ENCODE measurements around the gene CTRB2. TPM values are rescaled to one million over a fixed set of nuclear protein-coding genes. Genes with fewer than 3 reads are reported as not detected.

The CTRB2 gene
- total and polyA plus RNA-seq, 2 of the 8 experiments (the other 6 are each of a cell fraction or from before 2014, with no cell fraction given), result not detected

DNA sequence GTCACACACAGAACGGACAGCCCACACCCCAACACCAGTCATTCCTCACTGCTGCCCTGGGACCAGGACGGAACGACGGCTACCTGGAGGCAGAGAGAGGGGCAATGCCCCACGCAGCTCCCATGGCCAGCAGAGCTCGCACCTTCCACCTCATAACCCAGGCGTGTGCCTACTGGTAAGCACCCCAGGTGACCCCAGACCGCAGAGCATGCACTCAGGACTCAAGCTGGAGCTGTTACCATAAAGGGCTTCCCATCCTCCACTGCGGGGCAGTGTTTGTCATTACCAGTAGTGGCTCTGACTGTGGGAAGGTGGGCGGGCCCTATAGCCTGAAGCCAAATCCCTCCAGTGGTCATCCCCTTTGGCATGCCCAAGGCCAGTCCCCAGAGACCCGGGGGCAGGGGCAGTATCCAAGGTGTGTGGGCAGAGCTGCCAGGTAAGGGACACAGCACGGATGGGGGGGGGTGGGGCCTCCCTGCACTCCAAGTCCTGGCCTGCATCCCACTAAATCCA lies 49.2 kb upstream of the CTRB2 start:
- ChIA-PET CTCF (ENCODE audit: partially characterized antibody) (interaction anchor here (0.9 to 15.7 kb wide), 11 partner anchors 10 to 145 kb away, joined by 3 to 236 read pairs (median 4); no protein-coding TSS in a partner anchor), POLR2A (ENCODE audit: partially characterized antibody) (interaction anchor here (1.1 to 16.2 kb wide), 5 partner anchors 9 to 27 kb away, joined by 3 to 375 read pairs (median 6); no protein-coding TSS in a partner anchor)
- H3K27me3 ChIP-seq (replicated peaks in 1 of 4; ENCODE audit: control insufficient read depth in 3 of 4, extremely low read depth in 1 of 4, insufficient read depth in 3 of 4, low read length in 3 of 4), result no peaks in the 10 kb centered on the region; a peak in 1 of 7 replicates
- peak overlapping the region; percentile 19 to 53 for H3K4me2 ChIP-seq (ENCODE audit: insufficient read depth in 1 of 2, low read depth in 2 of 2, low read length in 2 of 2)
- peak overlapping the region; percentile 93 for H3K18ac ChIP-seq (ENCODE audit: extremely low read depth, low read length)
- H3K4me1 ChIP-seq (replicated peaks in 1 of 4; ENCODE audit: control insufficient read depth in 3 of 4, insufficient read depth in 4 of 4, low read length in 3 of 4), result peaks cover 13 to 65% (median 50%) of the 10 kb centered on the region in 4 experiments
- H3K4me3 ChIP-seq (ENCODE audit: extremely low read depth in 1 of 4, insufficient read depth in 2 of 4, low read depth in 3 of 4, low read length in 4 of 4), result peak overlapping the region in 1 of 4 experiments; percentile 10; a peak in 1 of 8 replicates
- peak overlapping the region; percentile 48; the same call in 1 of the 2 replicates for H3K27ac ChIP-seq (ENCODE audit: low read depth, low read length)
- H4K5ac ChIP-seq (ENCODE audit: insufficient read length, low read depth, low read length), result peak overlapping the region; percentile 73
- H2BK15ac ChIP-seq (ENCODE audit: low read length), result peak overlapping the region; percentile 23; the same call in 1 of the 2 replicates
- no peaks in the 10 kb centered on the region for H3K36me3 ChIP-seq (ENCODE audit: control insufficient read depth in 2 of 4, insufficient read depth in 4 of 4, low read length in 3 of 4)
- H3K23me2 ChIP-seq (ENCODE audit: low read depth, low read length), result peaks cover 12% of the 10 kb centered on the region; the same call in 1 of the 2 replicates
- peak overlapping the region; percentile 79 for H2BK120ac ChIP-seq (replicated peaks; ENCODE audit: low read depth, low read length)
- H3K56ac ChIP-seq (replicated peaks; ENCODE audit: insufficient read length, low read depth, low read length), result no peak overlapping the region
- FAIRE-seq (peak; percentile 58), DNase-seq (ENCODE audit: low read depth in 1 of 2, low spot score in 2 of 2) (no peak)
- peak overlapping the region; percentile 78 for H4K91ac ChIP-seq (replicated peaks; ENCODE audit: insufficient read length, low read length)
- peak overlapping the region; percentile 71 for H3K4ac ChIP-seq (replicated peaks; ENCODE audit: insufficient read length, low read depth, low read length)
- H4K8ac ChIP-seq (ENCODE audit: extremely low read depth, insufficient read depth, low read length), result peak overlapping the region; percentile 84
- H2AK5ac ChIP-seq (ENCODE audit: low read depth, low read length), result peak overlapping the region; percentile 95; the same call in 1 of the 2 replicates
- H3K14ac ChIP-seq (ENCODE audit: insufficient read length), result peak overlapping the region; percentile 44
- H3K9ac ChIP-seq (replicated peaks in 1 of 4; ENCODE audit: extremely low read depth in 1 of 4, low read depth in 3 of 4, low read length in 3 of 4), result peak overlapping the region in 3 of 4 experiments; percentile 2 to 25 (median 13); a peak in 4 of 7 replicates
- H2BK20ac ChIP-seq (ENCODE audit: low read length), result peak overlapping the region; percentile 87
- peak overlapping the region; percentile 74 for H2BK5ac ChIP-seq (ENCODE audit: low read depth, low read length)
- no peak overlapping the region for H2AFZ ChIP-seq (ENCODE audit: low read length)
- H3K9me3 ChIP-seq (ENCODE audit: insufficient read depth in 2 of 2, low read depth in 1 of 2, low read length in 1 of 2), result no peaks in the 10 kb centered on the region
- peaks cover 0 to 72% of the 10 kb centered on the region in 2 experiments; a peak in 3 of 4 replicates for H3K79me2 ChIP-seq (ENCODE audit: control insufficient read depth in 1 of 2, insufficient read depth in 2 of 2, low read length in 2 of 2)
- WGBS, 2 experiments (ENCODE audit: extremely low coverage in 1 of 2, insufficient coverage in 1 of 2, insufficient read length in 1 of 2, insufficient replicate concordance in 2 of 2, low coverage in 1 of 2, low lambda C conversion rate in 2 of 2, missing lambda C conversion rate in 1 of 2), result 57% methylated on average over 12 of the region's 12 CpGs; no CpG with 5 or more reads in 1 of the 2 experiments
- peaks cover 3 to 11% of the 10 kb centered on the region in 2 experiments for H4K20me1 ChIP-seq (replicated peaks in 1 of 2; ENCODE audit: control insufficient read depth in 1 of 2, insufficient read depth in 2 of 2, low read length in 2 of 2)
- no peak overlapping the region for H3K23ac ChIP-seq (ENCODE audit: insufficient read length)
- H3K79me1 ChIP-seq (ENCODE audit: low read depth, low read length), result peaks cover 30% of the 10 kb centered on the region
- H2BK12ac ChIP-seq (ENCODE audit: low read depth, low read length), result peak overlapping the region; percentile 97
- TF ChIP-seq BACH1 (IDR thresholded peaks at IDR 0.05; ENCODE audit: low read length) (0 out of 2 replicates have a peak, but pooled peaks have one; percentile 18), TAF1 (IDR thresholded peaks at IDR 0.05; ENCODE audit: low read depth, low read length) (0 out of 2 replicates have a peak, but pooled peaks have one; percentile 36)
